Esophagus (tissue), 2 donors: ENCODE results near the gene ABHD5. TPM values are rescaled to one million over a fixed set of nuclear protein-coding genes. Genes with fewer than 3 reads are reported as not detected.

Experiments
- H3K27ac ChIP-seq, 2 donors: one replicate each; pipeline ENCODE4 v1.5.1; 2013; ENCODE audit warnings: low read depth in 2 of 2, mild to moderate bottlenecking in 2 of 2, inconsistent platforms in 1 of 2, low read length in 1 of 2, moderate library complexity in 1 of 2
- H3K27me3 ChIP-seq, 2 donors: one replicate each; pipeline ENCODE4 v1.6.1; 2013; ENCODE audit warnings: low read length in 2 of 2, control low read depth in 1 of 2, mild to moderate bottlenecking in 1 of 2; ENCODE audit not compliant: insufficient read depth in 2 of 2, control insufficient read depth in 1 of 2
- H3K36me3 ChIP-seq, 2 donors: one replicate each; pipeline ENCODE4 v1.6.1; 2013; ENCODE audit warnings: low read length in 1 of 2; ENCODE audit not compliant: control insufficient read depth in 2 of 2, insufficient read depth in 2 of 2
- H3K4me1 ChIP-seq, 2 donors: one replicate each; pipeline ENCODE4 v1.6.1; 2013; ENCODE audit warnings: low read length in 1 of 2; ENCODE audit not compliant: control insufficient read depth in 2 of 2, insufficient read depth in 2 of 2
- H3K4me3 ChIP-seq, 2 donors: one replicate each; pipeline ENCODE4 v1.5.1; 2013; ENCODE audit warnings: low read length in 2 of 2, mild to moderate bottlenecking in 2 of 2, low read depth in 1 of 2, moderate library complexity in 1 of 2
- H3K9me3 ChIP-seq, 2 donors: one replicate each; pipeline ENCODE4 v1.6.1; 2013; ENCODE audit warnings: mild to moderate bottlenecking in 2 of 2, low read depth in 1 of 2, low read length in 1 of 2, moderate library complexity in 1 of 2; ENCODE audit not compliant: control insufficient read depth in 2 of 2, insufficient read depth in 1 of 2
- WGBS, 2 donors: extraction: QIAGEN DNeasy Blood & Tissue Kit; methylation state at CpG; one replicate each; pipeline ENCODE4 v1.1.7; 2013; 5-methylcytosine and 5-hydroxymethylcytosine counted together
- polyA plus RNA-seq, 2 donors: library from polyadenylated mRNA; stranded (reverse); fragments of 200-250 nt; gene quantifications; one replicate each; pipeline ENCODE4 v1.2.3, GENCODE V29; 2013
- donor health status: healthy with polysubstance abuse.
- donor health status: Bipolar disorder and iron deficiency.

Gene ABHD5
- polyA plus RNA-seq, 2 donors = 32.1 to 40.0 TPM

DNA sequence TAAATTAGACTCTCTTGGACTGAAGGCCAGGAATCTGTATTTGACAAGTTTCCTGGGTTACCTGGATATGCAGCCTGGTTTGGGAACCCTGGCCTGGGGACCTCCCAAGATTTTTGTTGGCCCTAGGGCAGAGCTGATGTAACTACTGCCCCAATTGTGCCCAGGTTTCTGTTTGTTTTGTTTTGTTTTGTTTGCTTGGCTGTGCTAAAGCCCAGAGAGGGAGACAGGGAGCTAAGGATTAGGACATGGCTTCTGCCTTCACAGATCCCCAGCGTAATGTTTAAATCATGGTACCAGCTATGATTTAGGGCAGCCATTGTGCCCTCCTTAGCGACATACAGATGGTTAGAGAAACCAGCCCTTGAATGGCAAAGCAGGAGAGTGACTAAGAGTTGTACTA, 47.6 kb downstream of the ABHD5 start:
- no peaks in the 10 kb centered on the region for H3K27me3 ChIP-seq
- H3K9me3 ChIP-seq = no peaks in the 10 kb centered on the region
- WGBS, 2 donors = 84 to 88% methylated on average over 2 of the region's 2 CpGs
- H3K27ac ChIP-seq = no peak overlapping the region
- peaks cover 0 to 3% of the 10 kb centered on the region in 2 donors for H3K4me1 ChIP-seq
- H3K4me3 ChIP-seq = no peak overlapping the region
- H3K36me3 ChIP-seq = no peaks in the 10 kb centered on the region

DNA sequence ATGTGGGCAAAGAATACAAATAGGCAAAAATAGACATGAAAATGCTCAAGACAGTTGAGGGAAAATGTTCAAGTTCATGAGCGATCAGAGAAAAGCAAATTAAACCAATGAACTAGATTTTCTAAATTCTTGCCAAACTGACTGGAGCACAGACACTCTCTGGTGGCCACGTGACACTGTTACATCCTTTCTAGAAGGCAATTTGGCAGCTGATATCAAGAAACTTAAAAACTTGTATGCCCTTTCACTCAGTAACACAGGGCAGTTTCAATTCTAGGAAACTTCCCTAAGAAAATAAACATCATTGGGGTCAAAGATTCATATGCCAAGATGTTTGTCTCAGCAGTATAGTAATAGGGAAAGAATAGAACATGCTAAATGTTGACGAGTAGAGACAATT, 52.2 kb downstream of the ABHD5 start:
- H3K4me1 ChIP-seq = no peaks in the 10 kb centered on the region
- no peak overlapping the region for H3K27ac ChIP-seq
- no peaks in the 10 kb centered on the region for H3K27me3 ChIP-seq
- no peak overlapping the region for H3K4me3 ChIP-seq
- peaks cover 0 to 6% of the 10 kb centered on the region in 2 donors for H3K9me3 ChIP-seq
- 31 to 42% methylated on average over 3 of the region's 3 CpGs for WGBS, 2 donors
- no peaks in the 10 kb centered on the region for H3K36me3 ChIP-seq

GRCh38 chr3:43747641-43748040, 56.9 kb downstream of the ABHD5 start:
- 59 to 63% methylated on average over 6 of the region's 6 CpGs for WGBS, 2 donors
- H3K4me1 ChIP-seq = no peaks in the 10 kb centered on the region
- H3K4me3 ChIP-seq = no peak overlapping the region
- no peaks in the 10 kb centered on the region for H3K27me3 ChIP-seq
- peaks cover 0 to 6% of the 10 kb centered on the region in 2 donors for H3K9me3 ChIP-seq
- H3K27ac ChIP-seq = no peak overlapping the region
- no peaks in the 10 kb centered on the region for H3K36me3 ChIP-seq

DNA sequence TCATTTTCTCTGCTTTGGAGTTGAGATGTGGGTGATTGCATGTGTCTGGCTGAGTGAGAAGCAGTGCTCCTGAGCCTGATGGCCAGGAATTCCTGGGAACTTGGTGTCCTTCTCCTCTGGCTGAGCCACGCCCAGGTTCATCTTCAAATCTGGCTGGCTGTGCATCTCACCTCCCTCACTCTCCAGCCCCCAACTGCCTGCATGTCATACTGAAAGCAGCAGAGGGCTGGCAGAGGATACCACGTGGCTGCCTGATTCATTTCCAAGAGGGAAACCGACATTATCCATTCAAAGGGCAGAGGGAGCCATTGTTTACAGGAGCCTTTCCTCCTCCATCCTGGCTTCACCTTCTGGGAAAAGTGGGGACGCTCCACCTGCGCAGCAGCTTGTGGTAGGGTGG, 57.4 kb downstream of the ABHD5 start:
- 51 to 61% methylated on average over 5 of the region's 5 CpGs for WGBS, 2 donors
- no peaks in the 10 kb centered on the region for H3K36me3 ChIP-seq
- no peaks in the 10 kb centered on the region for H3K4me1 ChIP-seq
- H3K27ac ChIP-seq = no peak overlapping the region
- peaks cover 0 to 6% of the 10 kb centered on the region in 2 donors for H3K9me3 ChIP-seq
- H3K27me3 ChIP-seq = no peaks in the 10 kb centered on the region
- H3K4me3 ChIP-seq = no peak overlapping the region

- Histone ChIP-seq H3K4me3 (no peak overlapping the region), H3K4me1 (no peaks in the 10 kb centered on the region), H3K9me3 (peaks cover 0 to 6% of the 10 kb centered on the region in 2 donors), H3K27ac (no peak overlapping the region), H3K27me3 (no peaks in the 10 kb centered on the region), H3K36me3 (no peaks in the 10 kb centered on the region)
- WGBS, 2 donors = 84% methylated on average over 5 of the region's 5 CpGs
These were observed 57.9 kb downstream of the ABHD5 start for GRCh38 chr3:43748645-43749044.

- H3K36me3 ChIP-seq = no peaks in the 10 kb centered on the region
- H3K27me3 ChIP-seq = no peaks in the 10 kb centered on the region
- no peaks in the 10 kb centered on the region for H3K4me1 ChIP-seq
- no peaks in the 10 kb centered on the region for H3K9me3 ChIP-seq
- no peak overlapping the region for H3K27ac ChIP-seq
- H3K4me3 ChIP-seq = no peak overlapping the region
- WGBS, 2 donors = 92 to 95% methylated on average over 3 of the region's 3 CpGs
These were observed 62.2 kb downstream of the ABHD5 start for GRCh38 chr3:43752905-43753304.

- H3K27me3 ChIP-seq = no peaks in the 10 kb centered on the region
- H3K36me3 ChIP-seq = no peaks in the 10 kb centered on the region
- no peak overlapping the region for H3K4me3 ChIP-seq
- H3K27ac ChIP-seq = no peak overlapping the region
- H3K4me1 ChIP-seq = no peaks in the 10 kb centered on the region
- 65 to 66% methylated on average over 5 of the region's 5 CpGs for WGBS, 2 donors
- H3K9me3 ChIP-seq = no peaks in the 10 kb centered on the region
These were observed 63.3 kb downstream of the ABHD5 start for GRCh38 chr3:43753741-43754715.

- Histone ChIP-seq H3K4me1 (peaks cover 0 to 2% of the 10 kb centered on the region in 2 donors), H3K27ac (no peak overlapping the region), H3K9me3 (no peaks in the 10 kb centered on the region), H3K4me3 (no peak overlapping the region), H3K27me3 (no peaks in the 10 kb centered on the region), H3K36me3 (no peaks in the 10 kb centered on the region)
- WGBS, 2 donors = 65 to 68% methylated on average over 8 of the region's 8 CpGs
These were observed 64.9 kb downstream of the ABHD5 start for GRCh38 chr3:43755516-43756200.

GRCh38 chr3:43757666-43758321, 67.1 kb downstream of the ABHD5 start:
- Histone ChIP-seq H3K9me3 (no peaks in the 10 kb centered on the region), H3K4me1 (peaks cover 0 to 2% of the 10 kb centered on the region in 2 donors), H3K27ac (no peak overlapping the region), H3K4me3 (no peak overlapping the region), H3K27me3 (no peaks in the 10 kb centered on the region), H3K36me3 (no peaks in the 10 kb centered on the region)
- 84 to 85% methylated on average over 2 of the region's 2 CpGs for WGBS, 2 donors
